Measurements from ENCODE around the gene PRKN.

PRKN gene

GRCh38 chr6:161596807-161597520, 1130.6 kb downstream of the PRKN start:
- DNase-seq (ENCODE audit: low read depth), result no peak
- TF ChIP-seq CTCF (IDR thresholded peaks at IDR 0.05; ENCODE audit: low read length, missing control alignments), result no peak
- no peak overlapping the region for H3K4me3 ChIP-seq (replicated peaks; ENCODE audit: low read depth, low read length)

GRCh38 chr6:161594412-161594811, 1133.2 kb downstream of the PRKN start:
- no peak overlapping the region for H3K4me3 ChIP-seq (replicated peaks; ENCODE audit: low read depth, low read length)
- DNase-seq (ENCODE audit: low read depth), result no peak
- no peak for TF ChIP-seq CTCF (IDR thresholded peaks at IDR 0.05; ENCODE audit: low read length, missing control alignments)

- no peak for TF ChIP-seq CTCF (IDR thresholded peaks at IDR 0.05; ENCODE audit: low read length, missing control alignments)
- no peak for DNase-seq (ENCODE audit: low read depth)
- no peak overlapping the region for H3K4me3 ChIP-seq (replicated peaks; ENCODE audit: low read depth, low read length)
These were observed 1136.5 kb downstream of the PRKN start for GRCh38 chr6:161590961-161591627.

- TF ChIP-seq CTCF (IDR thresholded peaks at IDR 0.05; ENCODE audit: low read length, missing control alignments), result no peak
- H3K4me3 ChIP-seq (replicated peaks; ENCODE audit: low read depth, low read length), result no peak overlapping the region
- DNase-seq (ENCODE audit: low read depth), result no peak
These were observed 1140.7 kb downstream of the PRKN start for GRCh38 chr6:161586887-161587286.

- H3K4me3 ChIP-seq (replicated peaks; ENCODE audit: low read depth, low read length), result no peak overlapping the region
- no peak for TF ChIP-seq CTCF (IDR thresholded peaks at IDR 0.05; ENCODE audit: low read length, missing control alignments)
- DNase-seq (ENCODE audit: low read depth), result no peak
These were observed 1142.8 kb downstream of the PRKN start for GRCh38 chr6:161584621-161585340.

- no peak for DNase-seq (ENCODE audit: low read depth)
- no peak for TF ChIP-seq CTCF (IDR thresholded peaks at IDR 0.05; ENCODE audit: low read length, missing control alignments)
- H3K4me3 ChIP-seq (replicated peaks; ENCODE audit: low read depth, low read length), result no peak overlapping the region
These were observed 1143.5 kb downstream of the PRKN start for GRCh38 chr6:161584051-161584450.
